ENCODE data around the gene CFLAR. TPM values are rescaled to one million over a fixed set of nuclear protein-coding genes. Genes with fewer than 3 reads are reported as not detected.

The CFLAR gene
- total RNA-seq, 2 experiments from 2014 or later, result 90.4 to 95.0 TPM

DNA sequence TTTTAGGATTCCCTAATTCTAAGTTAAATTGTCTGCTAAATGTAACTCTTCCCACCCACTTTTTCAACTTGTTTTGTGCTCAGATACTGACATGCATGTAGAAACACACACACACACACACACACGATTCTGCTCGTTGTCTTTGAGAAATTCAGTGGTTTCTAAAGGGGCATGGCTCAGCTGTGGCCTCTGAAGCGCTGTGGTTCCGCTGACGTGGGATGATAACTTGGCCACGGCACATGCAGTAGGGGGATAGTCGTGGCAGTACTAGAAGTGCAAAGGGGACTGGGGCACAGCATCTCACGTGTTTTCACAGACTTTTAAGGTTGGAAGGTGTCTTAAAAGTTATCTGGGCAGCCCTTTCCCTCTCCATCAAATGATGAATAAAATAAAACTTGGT is 85.4 kb downstream of the CFLAR start:
- POLR2A ChIA-PET, result interaction anchor here (0.6 kb wide), 1 partner anchor 21 kb away, joined by 3 read pairs; no protein-coding TSS in a partner anchor
- Mint-ChIP-seq H3K27ac (peak overlapping the region; percentile 59), H3K4me3 (no peak overlapping the region), H3K36me3 (ENCODE audit: low read depth) (peaks cover 50% of the 10 kb centered on the region), H3K27me3 (ENCODE audit: low read depth) (no peaks in the 10 kb centered on the region), H3K4me1 (ENCODE audit: low read depth) (peaks cover 38% of the 10 kb centered on the region), H3K9me3 (ENCODE audit: insufficient read depth) (no peaks in the 10 kb centered on the region)
- CTCF ChIA-PET, result interaction anchor here (1.5 kb wide), 1 partner anchor 31 kb away, joined by 8 read pairs; no protein-coding TSS in a partner anchor
- DNase-seq, result peak; percentile 32
- ATAC-seq, result peak; percentile 41

DNA sequence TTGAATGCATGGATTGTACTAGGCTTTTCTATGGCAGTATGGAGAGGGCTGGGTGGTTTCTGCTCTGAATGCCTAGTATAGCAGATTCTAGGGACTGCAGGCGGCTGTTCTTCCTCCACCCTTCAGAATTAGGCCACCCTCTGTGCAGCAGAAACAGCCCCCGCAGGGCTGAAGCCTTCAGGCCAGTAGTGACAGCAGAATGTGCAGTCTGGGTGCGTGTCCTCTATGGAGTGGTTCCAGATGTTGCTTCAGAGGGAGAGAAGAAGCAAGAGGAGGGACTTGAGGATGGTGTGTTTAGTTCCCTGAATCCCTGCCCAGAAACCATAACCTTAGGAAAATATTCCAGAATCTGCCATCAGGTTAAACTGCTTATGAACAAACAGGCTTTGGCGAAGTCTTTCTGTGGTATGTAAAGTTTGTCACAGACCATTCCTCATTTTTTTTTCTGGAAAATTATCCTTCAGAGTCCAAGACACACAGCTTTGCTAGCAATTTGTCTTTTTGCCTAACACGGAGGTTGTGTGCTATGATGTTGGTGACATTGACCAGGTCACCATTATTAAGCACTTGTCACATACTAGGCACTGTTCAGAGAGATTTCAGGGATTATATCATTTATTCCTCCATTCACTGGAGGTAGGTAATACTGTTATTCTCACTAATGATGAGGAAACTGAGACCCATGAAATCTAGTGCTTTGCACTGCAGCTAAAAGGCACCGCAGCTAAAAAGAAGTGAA is 88.1 kb downstream of the CFLAR start:
- POLR2A ChIA-PET, result no interaction called here
- no peak for ATAC-seq

DNA sequence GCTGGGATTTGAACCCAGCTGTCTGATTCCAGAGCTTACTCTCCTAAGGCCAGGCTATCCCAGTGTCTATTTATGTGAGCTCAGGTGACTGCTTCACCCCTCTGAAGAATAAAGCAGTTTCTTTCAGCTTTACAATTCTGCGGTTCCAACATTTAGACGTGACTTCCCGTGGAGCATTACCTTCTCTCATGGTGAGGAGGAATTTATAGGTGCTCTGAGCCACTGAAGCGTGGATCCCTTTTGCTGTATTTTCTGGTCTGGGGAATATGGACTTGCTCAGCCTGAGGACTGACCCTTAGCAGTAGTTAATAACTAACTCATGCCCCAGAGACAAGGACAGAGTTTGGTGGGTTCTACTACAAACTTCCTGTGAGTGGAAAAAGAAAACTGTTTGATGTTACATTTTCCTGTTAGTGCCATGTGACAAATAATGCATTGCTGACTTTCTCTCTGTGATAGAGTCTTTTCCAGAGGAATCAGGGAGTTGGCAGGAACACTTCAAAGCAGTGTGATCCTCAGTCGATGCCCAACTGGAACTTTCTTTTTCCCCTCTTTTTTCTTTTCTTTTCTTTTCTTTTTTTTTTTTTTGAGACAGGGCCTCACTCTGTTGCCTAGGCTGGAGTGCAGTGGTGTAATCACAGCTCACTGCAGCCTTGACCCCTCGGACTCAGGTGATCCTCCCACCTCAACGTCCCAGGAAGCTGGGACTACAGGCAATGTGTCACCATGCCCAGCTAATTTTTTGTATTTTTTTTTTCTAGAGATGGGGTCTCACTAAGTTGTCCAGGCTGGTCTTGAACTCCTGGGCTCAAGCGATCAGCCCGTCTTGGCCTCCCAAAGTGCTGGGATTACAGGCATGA is 88.9 kb downstream of the CFLAR start:
- ChIA-PET CTCF (interaction anchor here (1.8 to 3.3 kb wide), 2 partner anchors 22 to 27 kb away, joined by 10 to 13 read pairs; partner anchors contain the start of gene CASP10), POLR2A (no interaction called here)
- Mint-ChIP-seq H3K27me3 (ENCODE audit: low read depth) (no peaks in the 10 kb centered on the region), H3K27ac (no peak overlapping the region), H3K4me3 (no peak overlapping the region), H3K9me3 (ENCODE audit: insufficient read depth) (no peaks in the 10 kb centered on the region), H3K36me3 (ENCODE audit: low read depth) (peaks cover 57% of the 10 kb centered on the region), H3K4me1 (ENCODE audit: low read depth) (peaks cover 30% of the 10 kb centered on the region)
- DNase-seq (no peak), ATAC-seq (peak; percentile 50)

More for the DNA sequence above, 88.1 kb downstream of the CFLAR start:
- CTCF ChIA-PET, result interaction anchor here (1.8 to 3.3 kb wide), 2 partner anchors 22 to 28 kb away, joined by 10 to 13 read pairs; partner anchors contain the start of gene CASP10
- peaks cover 52% of the 10 kb centered on the region for H3K36me3 Mint-ChIP-seq (ENCODE audit: low read depth)
- H3K4me3 Mint-ChIP-seq, result no peak overlapping the region
- H3K4me1 Mint-ChIP-seq (ENCODE audit: low read depth), result peaks cover 31% of the 10 kb centered on the region
- H3K9me3 Mint-ChIP-seq (ENCODE audit: insufficient read depth), result no peaks in the 10 kb centered on the region
- no peak for DNase-seq
- H3K27ac Mint-ChIP-seq, result no peak overlapping the region
- no peaks in the 10 kb centered on the region for H3K27me3 Mint-ChIP-seq (ENCODE audit: low read depth)

DNA sequence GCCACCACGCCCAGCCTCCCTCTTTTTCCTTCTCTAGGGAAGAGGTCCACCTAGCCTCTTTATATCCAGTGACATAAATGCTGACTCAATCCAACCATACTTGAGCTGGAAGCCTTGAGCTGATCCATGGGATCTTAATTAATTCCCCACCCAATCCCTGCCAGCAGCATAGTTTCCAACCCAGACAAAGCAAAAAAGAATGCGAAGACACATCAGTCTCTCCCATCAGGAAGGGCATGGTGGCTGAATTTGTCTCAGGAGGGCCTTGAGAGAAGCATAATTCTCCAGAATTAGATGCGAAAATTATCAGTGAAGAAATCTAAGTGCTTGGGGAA is 89.5 kb downstream of the CFLAR start:
- Mint-ChIP-seq H3K27me3 (ENCODE audit: low read depth) (no peaks in the 10 kb centered on the region), H3K9me3 (ENCODE audit: insufficient read depth) (no peaks in the 10 kb centered on the region), H3K36me3 (ENCODE audit: low read depth) (peaks cover 56% of the 10 kb centered on the region), H3K4me1 (ENCODE audit: low read depth) (peaks cover 30% of the 10 kb centered on the region), H3K4me3 (no peak overlapping the region), H3K27ac (no peak overlapping the region)
- CTCF ChIA-PET, result interaction anchor here (0.7 to 3.3 kb wide), 3 partner anchors 11 to 27 kb away, joined by 3 to 10 read pairs (median 7); partner anchors contain the start of gene CASP10
- POLR2A ChIA-PET, result no interaction called here
- ATAC-seq (no peak), DNase-seq (no peak)

DNA sequence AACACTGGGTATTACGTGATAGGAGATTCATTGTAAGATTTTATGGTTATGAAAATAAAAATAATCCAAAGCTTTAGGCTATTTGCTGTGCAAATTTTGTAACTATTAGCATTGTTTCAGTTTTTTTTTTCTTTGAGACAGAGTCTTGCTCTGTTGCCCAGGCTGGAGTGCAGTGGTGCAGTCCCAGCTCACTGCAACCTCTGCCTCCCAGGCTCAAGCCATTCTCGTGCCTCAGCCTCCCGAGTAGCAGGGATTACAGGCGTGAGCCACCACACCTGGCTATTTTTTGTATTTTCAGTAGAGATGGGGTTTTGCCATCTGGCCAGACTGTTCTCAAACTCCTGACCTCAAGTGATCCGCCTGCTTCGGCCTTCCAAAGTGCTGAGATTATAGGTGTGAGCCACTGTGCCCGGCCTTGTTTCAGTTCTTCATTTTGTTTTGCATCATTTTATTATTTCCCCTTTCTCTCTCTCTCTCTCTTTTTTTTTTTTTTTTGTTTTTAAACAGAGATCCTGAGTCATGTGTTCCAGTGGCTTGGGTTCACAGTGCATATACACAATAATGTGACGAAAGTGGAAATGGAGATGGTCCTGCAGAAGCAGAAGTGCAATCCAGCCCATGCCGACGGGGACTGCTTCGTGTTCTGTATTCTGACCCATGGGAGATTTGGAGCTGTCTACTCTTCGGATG is 92.7 kb downstream of the CFLAR start:
- POLR2A ChIA-PET, result no interaction called here
- H3K27me3 Mint-ChIP-seq (ENCODE audit: low read depth), result no peaks in the 10 kb centered on the region
- no peak overlapping the region for H3K4me3 Mint-ChIP-seq

DNA sequence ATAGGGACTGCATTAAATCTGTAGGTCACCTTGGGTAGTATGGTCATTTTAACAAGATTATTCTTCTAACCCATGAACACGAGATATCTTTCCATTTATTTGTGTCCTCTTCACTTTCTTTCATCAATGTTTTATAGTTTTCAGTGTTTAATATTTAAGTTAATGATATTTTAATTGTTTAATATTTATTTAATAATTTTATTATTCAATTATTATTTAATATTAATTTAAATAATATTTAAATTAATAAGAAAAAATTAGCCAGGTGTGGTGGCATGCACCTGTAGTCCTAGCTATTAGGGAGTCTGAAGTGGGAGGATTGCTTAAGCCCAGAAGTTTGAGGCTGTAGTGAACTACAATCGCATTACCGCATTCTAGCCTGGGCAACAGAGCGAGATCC is 100.0 kb downstream of the CFLAR start:
- H3K4me3 Mint-ChIP-seq, result no peak overlapping the region
- no peak overlapping the region for H3K27ac Mint-ChIP-seq
- CTCF ChIA-PET, result interaction anchor here (1.7 kb wide), 1 partner anchor 16 kb away, joined by 4 read pairs; no protein-coding TSS in a partner anchor

More for the DNA sequence above, 92.7 kb downstream of the CFLAR start:
- Mint-ChIP-seq H3K4me1 (ENCODE audit: low read depth) (peaks cover 28% of the 10 kb centered on the region), H3K36me3 (ENCODE audit: low read depth) (peaks cover 44% of the 10 kb centered on the region), H3K27ac (no peak overlapping the region), H3K9me3 (ENCODE audit: insufficient read depth) (no peaks in the 10 kb centered on the region)
- CTCF ChIA-PET, result interaction anchor here (2.1 to 2.3 kb wide), 3 partner anchors 23 to 26 kb away, joined by 6 to 16 read pairs (median 8); partner anchors contain the start of gene CASP10
- DNase-seq (no peak), ATAC-seq (no peak)

DNA sequence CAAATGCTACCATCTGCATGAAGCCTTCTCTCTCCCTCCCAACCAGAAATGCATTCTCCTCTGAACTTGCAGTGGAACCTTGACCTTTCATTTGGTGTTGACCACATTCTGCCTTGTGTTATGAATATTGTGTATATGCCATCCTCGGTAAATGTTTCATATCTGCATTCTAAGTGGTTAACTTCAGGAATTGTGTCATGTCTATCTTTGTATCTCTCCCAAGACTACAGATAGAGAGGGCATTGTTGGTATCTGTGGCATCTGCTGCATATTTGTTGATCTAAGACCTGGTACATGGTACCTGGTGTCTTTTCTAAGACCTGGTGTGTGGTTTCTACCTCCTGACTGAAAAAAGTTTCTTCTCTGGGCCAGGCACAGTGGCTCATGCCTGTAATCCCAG is 101.0 kb downstream of the CFLAR start:
- no peak overlapping the region for H3K27ac Mint-ChIP-seq
- no peak for DNase-seq
- H3K9me3 Mint-ChIP-seq (ENCODE audit: insufficient read depth), result no peaks in the 10 kb centered on the region
- H3K4me1 Mint-ChIP-seq (ENCODE audit: low read depth), result peaks cover 32% of the 10 kb centered on the region
- H3K36me3 Mint-ChIP-seq (ENCODE audit: low read depth), result peaks cover 49% of the 10 kb centered on the region
- ChIA-PET CTCF (interaction anchor here (1.7 kb wide), 1 partner anchor 15 kb away, joined by 4 read pairs; no protein-coding TSS in a partner anchor), POLR2A (no interaction called here)
- ATAC-seq, result no peak
- H3K4me3 Mint-ChIP-seq, result no peak overlapping the region
- no peaks in the 10 kb centered on the region for H3K27me3 Mint-ChIP-seq (ENCODE audit: low read depth)

More for the DNA sequence above, 100.0 kb downstream of the CFLAR start:
- H3K27me3 Mint-ChIP-seq (ENCODE audit: low read depth), result no peaks in the 10 kb centered on the region
- POLR2A ChIA-PET, result no interaction called here
- DNase-seq, result no peak
- ATAC-seq, result no peak
- no peaks in the 10 kb centered on the region for H3K9me3 Mint-ChIP-seq (ENCODE audit: insufficient read depth)
- H3K36me3 Mint-ChIP-seq (ENCODE audit: low read depth), result peaks cover 45% of the 10 kb centered on the region
- H3K4me1 Mint-ChIP-seq (ENCODE audit: low read depth), result peaks cover 32% of the 10 kb centered on the region

DNA sequence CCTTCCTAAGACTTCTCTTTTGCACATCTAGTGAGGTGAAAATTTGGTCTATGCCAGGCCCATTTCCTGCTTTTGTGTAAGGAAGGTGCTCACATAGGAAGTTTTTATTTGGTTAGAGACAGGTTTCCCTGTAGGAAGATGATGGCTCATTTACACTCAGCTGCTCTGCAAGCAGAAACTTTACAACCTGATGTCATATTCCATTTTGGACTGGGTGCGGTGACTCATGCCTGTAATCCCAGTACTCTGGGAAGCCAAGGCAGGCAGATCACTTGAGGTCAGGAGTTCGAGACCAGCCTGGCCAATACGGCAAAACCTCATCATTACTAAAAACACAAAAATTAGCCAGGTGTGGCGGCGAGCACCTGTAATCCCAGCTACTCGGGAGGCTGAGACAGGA is 102.8 kb downstream of the CFLAR start:
- peaks cover 61% of the 10 kb centered on the region for H3K36me3 Mint-ChIP-seq (ENCODE audit: low read depth)
- ATAC-seq (no peak), DNase-seq (peak; percentile 14)
- peak overlapping the region; percentile 9 for H3K27ac Mint-ChIP-seq
- H3K4me3 Mint-ChIP-seq, result no peak overlapping the region
- POLR2A ChIA-PET, result no interaction called here
- CTCF ChIA-PET, result interaction anchor here (1.0 to 6.3 kb wide), 3 partner anchors 14 to 36 kb away, joined by 4 to 72 read pairs (median 5); partner anchors contain the start of gene CASP10
- no peaks in the 10 kb centered on the region for H3K27me3 Mint-ChIP-seq (ENCODE audit: low read depth)
- no peaks in the 10 kb centered on the region for H3K9me3 Mint-ChIP-seq (ENCODE audit: insufficient read depth)
- peaks cover 39% of the 10 kb centered on the region for H3K4me1 Mint-ChIP-seq (ENCODE audit: low read depth)

DNA sequence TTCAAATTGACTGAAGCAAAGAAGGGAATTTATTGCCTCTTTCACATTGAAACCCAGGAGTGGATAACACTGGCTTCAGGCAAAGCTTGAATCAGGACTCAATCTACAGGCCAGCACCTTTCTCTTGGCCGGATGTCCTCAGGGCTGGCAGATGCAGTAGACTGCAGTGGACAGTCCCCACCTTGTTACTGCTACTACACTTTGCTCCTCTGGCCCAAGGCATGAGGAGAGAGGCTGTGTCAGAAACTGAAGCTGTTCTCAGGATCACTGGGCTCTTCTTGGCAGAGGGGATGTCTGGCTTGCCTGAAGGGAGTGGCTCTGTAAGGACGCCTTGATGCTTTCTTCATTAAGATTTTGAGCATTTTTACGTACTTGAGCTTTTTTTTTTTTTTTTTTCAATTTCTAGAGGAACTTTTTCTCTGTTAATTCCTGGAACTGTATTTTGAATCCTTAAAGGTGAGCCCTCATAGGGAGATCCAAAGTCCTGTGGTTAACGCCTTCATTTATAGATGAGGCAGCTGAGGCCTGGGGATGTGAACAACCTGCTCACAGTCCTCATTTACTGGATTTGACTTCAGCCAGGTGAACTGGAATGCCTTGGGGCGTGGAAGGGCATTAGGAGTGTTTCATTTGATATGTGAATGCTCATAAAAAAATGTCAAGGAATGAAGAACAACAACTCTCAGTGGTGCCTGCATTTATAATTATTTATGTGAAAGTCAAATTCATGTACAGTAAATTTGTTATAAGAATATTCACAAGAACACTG is 103.5 kb downstream of the CFLAR start:
- no peaks in the 10 kb centered on the region for H3K9me3 Mint-ChIP-seq (ENCODE audit: insufficient read depth)
- H3K4me1 Mint-ChIP-seq (ENCODE audit: low read depth), result peaks cover 37% of the 10 kb centered on the region
- peaks cover 62% of the 10 kb centered on the region for H3K36me3 Mint-ChIP-seq (ENCODE audit: low read depth)
- H3K27me3 Mint-ChIP-seq (ENCODE audit: low read depth), result no peaks in the 10 kb centered on the region
- H3K27ac Mint-ChIP-seq, result peak overlapping the region; percentile 9
- DNase-seq, result no peak
- POLR2A ChIA-PET, result interaction anchor here (0.7 to 1.9 kb wide), 2 partner anchors 13 to 37 kb away, joined by 3 to 6 read pairs; partner anchors contain the start of gene CASP10
- CTCF ChIA-PET, result interaction anchor here (1.1 to 6.3 kb wide), 3 partner anchors 13 to 42 kb away, joined by 3 to 72 read pairs (median 29); partner anchors contain the start of gene CASP10
- ATAC-seq, result no peak
- H3K4me3 Mint-ChIP-seq, result no peak overlapping the region

DNA sequence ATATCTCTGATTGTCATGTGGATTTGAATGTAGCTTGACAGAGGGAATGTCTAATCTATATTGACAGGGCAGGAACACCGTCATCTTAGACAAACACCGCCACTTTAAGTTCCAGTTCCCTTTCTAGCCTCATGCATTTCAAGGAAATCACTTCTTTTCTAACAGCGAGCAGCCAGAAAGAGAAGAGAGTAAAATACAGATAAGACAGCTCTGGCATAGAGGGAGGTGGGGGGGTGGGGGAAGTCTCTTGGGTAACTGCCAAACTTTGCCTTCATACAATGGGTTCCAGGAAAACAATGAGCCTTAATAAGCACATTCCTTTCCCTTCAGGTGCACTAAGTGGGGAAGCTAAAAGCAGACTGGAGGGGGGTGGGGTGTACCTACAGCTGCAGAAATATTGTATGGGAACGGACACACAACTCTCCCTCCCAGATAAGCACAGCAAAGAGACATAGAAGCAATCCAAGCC is 104.2 kb downstream of the CFLAR start:
- Mint-ChIP-seq H3K9me3 (ENCODE audit: insufficient read depth) (no peaks in the 10 kb centered on the region), H3K27ac (peak overlapping the region; percentile 39), H3K4me3 (no peak overlapping the region), H3K4me1 (ENCODE audit: low read depth) (peaks cover 39% of the 10 kb centered on the region), H3K36me3 (ENCODE audit: low read depth) (peaks cover 66% of the 10 kb centered on the region), H3K27me3 (ENCODE audit: low read depth) (no peaks in the 10 kb centered on the region)
- POLR2A ChIA-PET, result interaction anchor here (1.4 to 1.9 kb wide), 2 partner anchors 12 to 13 kb away, joined by 3 to 6 read pairs; no protein-coding TSS in a partner anchor
- ATAC-seq, result no peak
- no peak for DNase-seq
- CTCF ChIA-PET, result interaction anchor here (1.0 to 6.3 kb wide), 5 partner anchors 8 to 319 kb away, joined by 3 to 72 read pairs (median 4); partner anchors contain the start of gene CASP10
